ENCODE data around the gene TMEM108. TPM values are rescaled to one million over a fixed set of nuclear protein-coding genes. Genes with fewer than 3 reads are reported as not detected.

TMEM108 gene
- total RNA-seq, 1 experiment from 2014 or later = not detected

DNA sequence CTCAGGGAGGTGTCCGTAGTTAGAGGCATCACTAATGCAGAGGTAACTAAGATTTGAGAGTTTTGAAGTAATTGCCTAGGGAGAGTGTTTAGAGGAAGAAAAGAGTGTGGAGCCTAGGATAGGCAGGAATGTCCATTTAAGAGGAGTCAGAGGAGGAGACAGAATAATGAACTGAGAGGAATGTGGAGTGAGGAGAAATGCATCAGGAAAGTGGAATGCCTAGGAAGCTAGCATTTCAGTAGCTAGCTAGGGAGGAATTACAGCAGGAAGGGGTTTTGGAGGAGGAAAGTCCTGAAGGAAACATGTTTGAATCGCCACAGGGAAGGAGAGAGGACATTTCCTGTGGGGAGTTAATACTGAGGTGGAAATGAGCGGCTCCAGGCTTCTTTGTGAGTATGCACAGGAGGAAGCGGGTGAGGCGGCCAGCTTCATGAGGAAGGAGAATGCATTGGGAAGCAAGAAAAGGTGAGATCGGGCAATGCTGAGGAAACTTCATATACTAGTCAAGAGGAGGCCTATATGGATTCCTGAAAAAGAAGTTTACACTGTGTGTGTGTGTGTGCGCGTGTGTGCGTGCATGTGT is 154.3 kb downstream of the TMEM108 start:
- Histone ChIP-seq H3K4me2 (ENCODE audit: low read length) (no peak overlapping the region), H3K27me3 (ENCODE audit: insufficient read depth, low read length) (peaks cover 54% of the 10 kb centered on the region), H3K9me3 (ENCODE audit: control insufficient read depth in 1 of 2, insufficient read depth in 1 of 2, low read depth in 1 of 2, low read length in 2 of 2) (no peaks in the 10 kb centered on the region), H4K20me1 (ENCODE audit: insufficient read depth) (no peaks in the 10 kb centered on the region), H2AFZ (ENCODE audit: low read depth, low read length, poor library complexity, severe bottlenecking) (no peak overlapping the region), H3K4me1 (ENCODE audit: control insufficient read depth in 1 of 2, insufficient read depth in 2 of 2, low read length in 2 of 2) (no peaks in the 10 kb centered on the region), H3K9me2 (ENCODE audit: insufficient read depth) (no peaks in the 10 kb centered on the region), H3K27ac (ENCODE audit: low read depth, low read length) (no peak overlapping the region), H3K79me2 (ENCODE audit: insufficient read depth, low read length) (no peaks in the 10 kb centered on the region), H3K9ac (ENCODE audit: low read length) (no peak overlapping the region), H3K4me3 (replicated peaks in 1 of 2; ENCODE audit: low read depth in 1 of 2, low read length in 2 of 2) (no peak overlapping the region), H3K36me3 (ENCODE audit: control insufficient read depth in 1 of 2, insufficient read depth in 2 of 2, low read length in 2 of 2) (no peaks in the 10 kb centered on the region)
- RAD21 ChIA-PET (ENCODE audit: low non-redundant PET in 1 of 2, low total read pairs in 2 of 2, uncharacterized antibody in 2 of 2, unreplicated experiment in 2 of 2) = no interaction called here
- no TSS peak for BruUV-seq (replicated peaks)
- TF ChIP-seq, protein P1, sequence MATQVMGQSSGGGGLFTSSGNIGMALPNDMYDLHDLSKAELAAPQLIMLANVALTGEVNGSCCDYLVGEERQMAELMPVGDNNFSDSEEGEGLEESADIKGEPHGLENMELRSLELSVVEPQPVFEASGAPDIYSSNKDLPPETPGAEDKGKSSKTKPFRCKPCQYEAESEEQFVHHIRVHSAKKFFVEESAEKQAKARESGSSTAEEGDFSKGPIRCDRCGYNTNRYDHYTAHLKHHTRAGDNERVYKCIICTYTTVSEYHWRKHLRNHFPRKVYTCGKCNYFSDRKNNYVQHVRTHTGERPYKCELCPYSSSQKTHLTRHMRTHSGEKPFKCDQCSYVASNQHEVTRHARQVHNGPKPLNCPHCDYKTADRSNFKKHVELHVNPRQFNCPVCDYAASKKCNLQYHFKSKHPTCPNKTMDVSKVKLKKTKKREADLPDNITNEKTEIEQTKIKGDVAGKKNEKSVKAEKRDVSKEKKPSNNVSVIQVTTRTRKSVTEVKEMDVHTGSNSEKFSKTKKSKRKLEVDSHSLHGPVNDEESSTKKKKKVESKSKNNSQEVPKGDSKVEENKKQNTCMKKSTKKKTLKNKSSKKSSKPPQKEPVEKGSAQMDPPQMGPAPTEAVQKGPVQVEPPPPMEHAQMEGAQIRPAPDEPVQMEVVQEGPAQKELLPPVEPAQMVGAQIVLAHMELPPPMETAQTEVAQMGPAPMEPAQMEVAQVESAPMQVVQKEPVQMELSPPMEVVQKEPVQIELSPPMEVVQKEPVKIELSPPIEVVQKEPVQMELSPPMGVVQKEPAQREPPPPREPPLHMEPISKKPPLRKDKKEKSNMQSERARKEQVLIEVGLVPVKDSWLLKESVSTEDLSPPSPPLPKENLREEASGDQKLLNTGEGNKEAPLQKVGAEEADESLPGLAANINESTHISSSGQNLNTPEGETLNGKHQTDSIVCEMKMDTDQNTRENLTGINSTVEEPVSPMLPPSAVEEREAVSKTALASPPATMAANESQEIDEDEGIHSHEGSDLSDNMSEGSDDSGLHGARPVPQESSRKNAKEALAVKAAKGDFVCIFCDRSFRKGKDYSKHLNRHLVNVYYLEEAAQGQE (IDR thresholded peaks at IDR 0.05; ENCODE audit: low read depth) = no peak
- TF ChIP-seq EZH2 (IDR thresholded peaks at IDR 0.05) = no peak
- TF ChIP-seq, protein P2, sequence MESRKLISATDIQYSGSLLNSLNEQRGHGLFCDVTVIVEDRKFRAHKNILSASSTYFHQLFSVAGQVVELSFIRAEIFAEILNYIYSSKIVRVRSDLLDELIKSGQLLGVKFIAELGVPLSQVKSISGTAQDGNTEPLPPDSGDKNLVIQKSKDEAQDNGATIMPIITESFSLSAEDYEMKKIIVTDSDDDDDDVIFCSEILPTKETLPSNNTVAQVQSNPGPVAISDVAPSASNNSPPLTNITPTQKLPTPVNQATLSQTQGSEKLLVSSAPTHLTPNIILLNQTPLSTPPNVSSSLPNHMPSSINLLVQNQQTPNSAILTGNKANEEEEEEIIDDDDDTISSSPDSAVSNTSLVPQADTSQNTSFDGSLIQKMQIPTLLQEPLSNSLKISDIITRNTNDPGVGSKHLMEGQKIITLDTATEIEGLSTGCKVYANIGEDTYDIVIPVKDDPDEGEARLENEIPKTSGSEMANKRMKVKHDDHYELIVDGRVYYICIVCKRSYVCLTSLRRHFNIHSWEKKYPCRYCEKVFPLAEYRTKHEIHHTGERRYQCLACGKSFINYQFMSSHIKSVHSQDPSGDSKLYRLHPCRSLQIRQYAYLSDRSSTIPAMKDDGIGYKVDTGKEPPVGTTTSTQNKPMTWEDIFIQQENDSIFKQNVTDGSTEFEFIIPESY (IDR thresholded peaks at IDR 0.05; ENCODE audit: extremely low read depth, insufficient replicate concordance, low read length) = no peak
- TF ChIP-seq ELF1 (IDR thresholded peaks at IDR 0.05; ENCODE audit: borderline replicate concordance, low read depth) = no peak
- TF ChIP-seq, protein P3, sequence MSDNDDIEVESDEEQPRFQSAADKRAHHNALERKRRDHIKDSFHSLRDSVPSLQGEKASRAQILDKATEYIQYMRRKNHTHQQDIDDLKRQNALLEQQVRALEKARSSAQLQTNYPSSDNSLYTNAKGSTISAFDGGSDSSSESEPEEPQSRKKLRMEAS (IDR thresholded peaks at IDR 0.05) = no peak
- TF ChIP-seq SP1 (IDR thresholded peaks at IDR 0.05; ENCODE audit: low read depth) = no peak
- no peak for TF ChIP-seq SIN3A (IDR thresholded peaks at IDR 0.05; ENCODE audit: low read depth)
- TF ChIP-seq EZH2phosphoT487 (IDR thresholded peaks at IDR 0.05; ENCODE audit: borderline replicate concordance) = no peak
- TF ChIP-seq YY1 (IDR thresholded peaks at IDR 0.05; ENCODE audit: extremely low read depth, insufficient replicate concordance, low read depth, low read length) = no peak
- TF ChIP-seq RAD21 (IDR thresholded peaks at IDR 0.05; ENCODE audit: low read depth) = no peak
- TF ChIP-seq ZFX (IDR thresholded peaks at IDR 0.05) = no peak
- TF ChIP-seq JUND (IDR thresholded peaks at IDR 0.05) = no peak
- TF ChIP-seq TCF7L2 (IDR thresholded peaks at IDR 0.05; ENCODE audit: borderline replicate concordance, extremely low read depth, insufficient read depth, insufficient read length) = no peak
- no peak for TF ChIP-seq POLR2A (IDR thresholded peaks at IDR 0.05; ENCODE audit: borderline replicate concordance, extremely low read depth, insufficient read depth, insufficient read length)
- TF ChIP-seq, protein P4, sequence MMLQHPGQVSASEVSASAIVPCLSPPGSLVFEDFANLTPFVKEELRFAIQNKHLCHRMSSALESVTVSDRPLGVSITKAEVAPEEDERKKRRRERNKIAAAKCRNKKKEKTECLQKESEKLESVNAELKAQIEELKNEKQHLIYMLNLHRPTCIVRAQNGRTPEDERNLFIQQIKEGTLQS (IDR thresholded peaks at IDR 0.05) = no peak
- no peak for TF ChIP-seq SRF (IDR thresholded peaks at IDR 0.05; ENCODE audit: low read depth)
- TF ChIP-seq, protein P5, sequence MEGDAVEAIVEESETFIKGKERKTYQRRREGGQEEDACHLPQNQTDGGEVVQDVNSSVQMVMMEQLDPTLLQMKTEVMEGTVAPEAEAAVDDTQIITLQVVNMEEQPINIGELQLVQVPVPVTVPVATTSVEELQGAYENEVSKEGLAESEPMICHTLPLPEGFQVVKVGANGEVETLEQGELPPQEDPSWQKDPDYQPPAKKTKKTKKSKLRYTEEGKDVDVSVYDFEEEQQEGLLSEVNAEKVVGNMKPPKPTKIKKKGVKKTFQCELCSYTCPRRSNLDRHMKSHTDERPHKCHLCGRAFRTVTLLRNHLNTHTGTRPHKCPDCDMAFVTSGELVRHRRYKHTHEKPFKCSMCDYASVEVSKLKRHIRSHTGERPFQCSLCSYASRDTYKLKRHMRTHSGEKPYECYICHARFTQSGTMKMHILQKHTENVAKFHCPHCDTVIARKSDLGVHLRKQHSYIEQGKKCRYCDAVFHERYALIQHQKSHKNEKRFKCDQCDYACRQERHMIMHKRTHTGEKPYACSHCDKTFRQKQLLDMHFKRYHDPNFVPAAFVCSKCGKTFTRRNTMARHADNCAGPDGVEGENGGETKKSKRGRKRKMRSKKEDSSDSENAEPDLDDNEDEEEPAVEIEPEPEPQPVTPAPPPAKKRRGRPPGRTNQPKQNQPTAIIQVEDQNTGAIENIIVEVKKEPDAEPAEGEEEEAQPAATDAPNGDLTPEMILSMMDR (IDR thresholded peaks at IDR 0.05 in 2 of 3, conservative IDR thresholded peaks at IDR 0.05 in 1 of 3; ENCODE audit: borderline replicate concordance in 1 of 3, insufficient read depth in 1 of 3, low read depth in 2 of 3, low read length in 2 of 3) = no peak
- TF ChIP-seq EGR1 (IDR thresholded peaks at IDR 0.05; ENCODE audit: low read depth) = no peak
- TF ChIP-seq POLR2AphosphoS5 (IDR thresholded peaks at IDR 0.05; ENCODE audit: low read depth, low read length) = no peak
- POLR2A ChIA-PET = no interaction called here
- intact Hi-C loops (cut with micrococcal nuclease) = no loop called here
- CTCF ChIA-PET = no interaction called here
- no peak for DNase-seq (ENCODE audit: low read depth, low spot score)
- no peak for ATAC-seq
